ENCODE data around the gene NECAB3. TPM values are rescaled to one million over a fixed set of nuclear protein-coding genes. Genes with fewer than 3 reads are reported as not detected.

NECAB3 gene
- total RNA-seq, 2 donors from 2014 or later, result 25.5 to 36.6 TPM

GRCh38 chr20:33656010-33656782, 18.0 kb downstream of the NECAB3 start:
- intact Hi-C loops (cut with DNase I), result loop anchor here (5.0 to 10.0 kb wide), 4 partner anchors 191 to 1716 kb away; no protein-coding TSS in a partner anchor
- peak; percentile 75 for DNase-seq (ENCODE audit: low spot score)

- peak; percentile 37 for DNase-seq (ENCODE audit: low spot score)
- intact Hi-C loops (cut with DNase I), result loop anchor here (5.0 to 10.0 kb wide), 4 partner anchors 190 to 1717 kb away; no protein-coding TSS in a partner anchor
Measured at GRCh38 chr20:33655164-33655563, 19.1 kb downstream of the NECAB3 start.

- intact Hi-C loops (cut with DNase I), result loop anchor here (5.0 to 10.0 kb wide), 4 partner anchors 190 to 1718 kb away; no protein-coding TSS in a partner anchor
- DNase-seq (ENCODE audit: low spot score), result peak; percentile 66
Measured at GRCh38 chr20:33654680-33655161, 19.5 kb downstream of the NECAB3 start.

GRCh38 chr20:33653900-33654596, 20.2 kb downstream of the NECAB3 start:
- intact Hi-C loops (cut with DNase I), result loop anchor here (10.0 kb wide), 2 partner anchors 189 to 239 kb away; no protein-coding TSS in a partner anchor
- DNase-seq (ENCODE audit: low spot score), result peak; percentile 83

GRCh38 chr20:33653218-33653899, 20.9 kb downstream of the NECAB3 start:
- intact Hi-C loops (cut with DNase I), result loop anchor here (10.0 kb wide), 2 partner anchors 189 to 239 kb away; no protein-coding TSS in a partner anchor
- DNase-seq (ENCODE audit: low spot score), result peak; percentile 84

GRCh38 chr20:33651562-33652048, 22.6 kb downstream of the NECAB3 start:
- intact Hi-C loops (cut with DNase I), result loop anchor here (10.0 kb wide), 2 partner anchors 187 to 237 kb away; no protein-coding TSS in a partner anchor
- DNase-seq (ENCODE audit: low spot score), result peak; percentile 32

GRCh38 chr20:33650753-33651561, 23.3 kb downstream of the NECAB3 start:
- intact Hi-C loops (cut with DNase I), result loop anchor here (10.0 kb wide), 2 partner anchors 186 to 236 kb away; no protein-coding TSS in a partner anchor
- DNase-seq (ENCODE audit: low spot score), result peak; percentile 13

- intact Hi-C loops (cut with DNase I), result loop anchor here (10.0 kb wide), 2 partner anchors 185 to 235 kb away; no protein-coding TSS in a partner anchor
- DNase-seq (ENCODE audit: low spot score), result peak; percentile 75
Measured at GRCh38 chr20:33650111-33650752, 24.0 kb downstream of the NECAB3 start.

GRCh38 chr20:33649201-33649681, 25.0 kb downstream of the NECAB3 start:
- intact Hi-C loops (cut with DNase I), result loop anchor here in 1 of 2 donors (10.0 kb wide), 1 partner anchor 634 kb away; no protein-coding TSS in a partner anchor
- peak; percentile 82 for DNase-seq (ENCODE audit: low spot score)

- intact Hi-C loops (cut with DNase I), result loop anchor here in 1 of 2 donors (10.0 kb wide), 1 partner anchor 634 kb away; no protein-coding TSS in a partner anchor
- peak; percentile 78 for DNase-seq (ENCODE audit: low spot score)
Measured at GRCh38 chr20:33648396-33649004, 25.7 kb downstream of the NECAB3 start.

GRCh38 chr20:33647603-33648395, 26.4 kb downstream of the NECAB3 start:
- DNase-seq (ENCODE audit: low spot score), result peak; percentile 79
- intact Hi-C loops (cut with DNase I), result loop anchor here in 1 of 2 donors (10.0 kb wide), 1 partner anchor 633 kb away; no protein-coding TSS in a partner anchor

- DNase-seq (ENCODE audit: low spot score), result peak; percentile 43
- intact Hi-C loops (cut with DNase I), result loop anchor here in 1 of 2 donors (10.0 kb wide), 1 partner anchor 632 kb away; no protein-coding TSS in a partner anchor
Measured at GRCh38 chr20:33646959-33647602, 27.1 kb downstream of the NECAB3 start.

- intact Hi-C loops (cut with DNase I), result loop anchor here in 1 of 2 donors (10.0 kb wide), 1 partner anchor 631 kb away; no protein-coding TSS in a partner anchor
- DNase-seq (ENCODE audit: low spot score), result no peak
Measured at GRCh38 chr20:33646191-33646590, 28.0 kb downstream of the NECAB3 start.

GRCh38 chr20:33645396-33645795, 28.8 kb downstream of the NECAB3 start:
- intact Hi-C loops (cut with DNase I), result loop anchor here in 1 of 2 donors (1.0 to 10.0 kb wide), 2 partner anchors 34 to 631 kb away; no protein-coding TSS in a partner anchor
- DNase-seq (ENCODE audit: low spot score), result no peak

- no peak for DNase-seq (ENCODE audit: low spot score)
- intact Hi-C loops (cut with DNase I), result loop anchor here in 1 of 2 donors (1.0 to 10.0 kb wide), 2 partner anchors 34 to 630 kb away; no protein-coding TSS in a partner anchor
Measured at GRCh38 chr20:33645072-33645358, 29.2 kb downstream of the NECAB3 start.
